Right kidney (tissue), 1 donor: Measurements from ENCODE around the gene ZNF610.

Experiments
- DNase-seq: peaks from one replicate; pipeline ENCODE4 v3.0.0-alpha.2; 2016

Gene ZNF610

DNA sequence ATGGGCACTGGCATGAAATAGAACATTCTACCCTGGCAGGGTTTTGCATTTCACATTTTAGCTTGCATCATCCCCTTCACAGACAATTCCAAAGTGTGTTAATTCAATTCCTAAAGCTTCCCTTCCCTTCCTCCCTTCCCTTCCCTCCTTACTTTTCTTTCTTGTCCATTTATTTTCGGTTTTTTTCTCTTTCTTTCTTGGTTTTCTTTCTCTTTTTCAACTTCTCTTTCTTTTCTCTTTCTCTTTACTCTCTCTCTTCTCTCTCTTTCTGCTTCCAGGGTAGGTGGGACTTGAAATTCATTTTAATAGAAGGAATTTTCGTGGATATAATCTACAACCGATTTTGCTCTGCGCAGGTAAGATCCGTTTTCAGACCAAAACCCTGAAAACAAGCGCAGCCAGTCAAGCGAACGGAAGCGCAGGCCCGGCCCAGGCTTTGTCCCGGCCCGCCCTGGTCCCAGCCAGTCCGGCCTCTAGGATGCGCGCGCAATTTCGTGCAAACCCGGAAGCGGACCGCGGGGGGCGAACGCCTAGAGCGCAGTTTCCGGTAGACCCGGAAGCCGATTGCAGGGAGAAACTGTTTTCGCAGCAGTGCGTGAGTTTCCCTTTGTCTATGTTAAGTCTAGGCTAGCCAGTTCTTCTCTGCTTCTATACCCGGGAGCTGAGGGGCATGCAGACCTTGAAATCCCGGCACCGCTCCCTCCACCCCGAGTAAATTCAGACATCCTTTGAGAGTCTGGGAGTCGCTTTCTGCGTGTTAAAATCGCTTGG, 61.5 kb downstream of the ZNF610 start, which contains the start of gene ZNF528:
Gene ZNF528 (plus strand): TSS at position 540 of the 771 bp plus-strand sequence. CDS start 4,165 bp downstream, outside the sequence.
- DNase-seq: peak; percentile 82

GRCh38 chr19:52398081-52398441, 62.0 kb downstream of the ZNF610 start:
- DNase-seq: no peak

DNA sequence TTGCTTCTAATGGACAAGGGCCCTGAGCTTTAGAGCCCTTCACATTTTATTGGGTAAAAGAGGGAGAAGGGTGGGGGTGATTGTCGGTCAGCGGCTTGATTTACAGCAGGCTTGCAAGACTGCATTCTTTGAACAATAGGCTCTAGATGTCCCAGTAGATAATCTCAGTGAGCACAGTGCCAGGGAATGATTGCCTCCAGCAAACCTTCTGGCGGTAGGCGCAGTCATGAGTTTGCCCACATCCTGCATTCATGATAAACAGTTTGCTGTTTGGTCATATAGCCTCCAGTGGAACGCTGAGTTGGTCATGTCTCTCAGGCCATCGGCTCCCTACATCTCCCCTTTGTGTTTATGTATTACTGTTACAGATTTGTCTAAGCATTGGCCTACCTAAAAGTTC, 74.2 kb downstream of the ZNF610 start:
- DNase-seq: no peak

DNA sequence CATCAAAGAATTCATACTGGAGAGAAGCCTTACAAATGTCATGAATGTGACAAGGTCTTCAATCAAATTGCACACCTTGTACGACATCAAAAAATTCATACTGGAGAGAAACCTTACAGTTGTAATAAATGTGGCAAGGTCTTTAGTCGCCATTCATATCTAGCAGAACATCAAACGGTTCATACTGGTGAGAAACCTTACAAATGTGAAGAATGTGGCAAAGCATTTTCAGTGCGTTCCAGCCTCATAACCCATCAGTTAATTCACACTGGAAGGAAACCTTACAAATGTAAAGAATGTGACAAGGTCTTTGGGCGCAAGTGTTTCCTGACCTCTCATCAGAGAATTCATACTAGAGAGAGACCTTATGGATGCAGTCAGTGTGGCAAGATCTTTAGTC, 79.7 kb downstream of the ZNF610 start:
- DNase-seq: no peak
